ENCODE results near the gene SCYGR8. TPM values are rescaled to one million over a fixed set of nuclear protein-coding genes. Genes with fewer than 3 reads are reported as not detected.

SCYGR8 gene
- total RNA-seq (not detected in 2 replicates), polyA plus RNA-seq (not detected in 2 replicates), polyA minus RNA-seq (not detected in 2 replicates)
- total RNA-seq (2013): not detected

DNA sequence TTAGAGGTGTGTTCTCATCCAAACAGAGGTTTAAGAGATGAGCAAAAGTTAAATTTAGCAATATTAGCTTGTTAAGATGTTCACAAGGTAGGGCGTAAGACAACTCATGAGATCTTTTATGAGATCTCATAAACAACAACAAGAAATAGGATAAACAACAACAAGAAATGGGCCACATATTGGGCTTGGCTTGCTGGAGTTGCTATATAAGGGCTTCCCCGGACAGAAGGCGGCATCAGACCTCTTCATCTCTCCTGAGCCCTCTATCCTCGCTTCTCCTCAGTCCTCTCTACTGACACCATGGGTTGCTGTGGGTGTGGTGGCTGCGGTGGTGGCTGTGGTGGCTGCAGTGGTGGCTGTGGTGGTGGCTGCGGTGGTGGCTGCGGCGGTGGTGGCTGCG, at the start of gene SCYGR8:
Gene SCYGR8, plus strand, starts transcription at position 301 of the 400 bp plus-strand sequence. Its CDS starts 0 bp downstream, at position 301.
- ChIA-PET CTCF (no interaction called here), POLR2A (no interaction called here)
- Histone ChIP-seq H3K79me2 (ENCODE audit: control insufficient read depth, insufficient read depth, low read length) (no peaks in the 10 kb centered on the region), H3K9me3 (ENCODE audit: control extremely low read depth in 1 of 3, control insufficient read depth in 2 of 3, insufficient read depth in 1 of 3, low read length in 2 of 3) (no peaks in the 10 kb centered on the region), H3K4me2 (replicated peaks; ENCODE audit: low read depth, low read length, poor library complexity, severe bottlenecking) (no peak within 1 kb of the TSS), H4K20me1 (ENCODE audit: control insufficient read depth, insufficient read depth, low read length, poor library complexity, severe bottlenecking) (no peaks in the 10 kb centered on the region), H3K9ac (ENCODE audit: low read length) (no peak within 1 kb of the TSS), H3K4me1 (ENCODE audit: control insufficient read depth in 2 of 2, insufficient read depth in 2 of 2, low read length in 2 of 2) (no peaks in the 10 kb centered on the region), H3K27ac (ENCODE audit: low read length in 2 of 2) (no peak within 1 kb of the TSS), H3K36me3 (replicated peaks in 1 of 2; ENCODE audit: control extremely low read depth in 1 of 2, control insufficient read depth in 1 of 2, extremely low read depth in 1 of 2, insufficient read depth in 2 of 2, low read length in 1 of 2) (no peaks in the 10 kb centered on the region), H3K27me3 (replicated peaks in 1 of 4; ENCODE audit: control extremely low read depth in 1 of 4, control insufficient read depth in 3 of 4, insufficient read depth in 4 of 4, low read length in 3 of 4) (peaks cover 0 to 5% (median 0%) of the 10 kb centered on the region in 4 experiments), H3K4me3 (ENCODE audit: control extremely low read depth in 1 of 5, extremely low read depth in 1 of 5, insufficient read depth in 1 of 5, low read depth in 2 of 5, low read length in 4 of 5) (no peak within 1 kb of the TSS), H2AFZ (ENCODE audit: insufficient read depth, low read depth, low read length, poor library complexity, severe bottlenecking) (no peak within 1 kb of the TSS)
- intact Hi-C loops (cut with micrococcal nuclease): no loop called here
- H3K4me1 Mint-ChIP-seq: no peaks in the 10 kb centered on the region
- no peak within 1 kb of the TSS for H3K27ac Mint-ChIP-seq
- ATAC-seq (ENCODE audit: low read depth) (no peak), DNase-seq (no peak)
- no peaks in the 10 kb centered on the region for H3K9me3 Mint-ChIP-seq (ENCODE audit: insufficient read depth)
- TF ChIP-seq EZH2 (IDR thresholded peaks at IDR 0.05; ENCODE audit: borderline replicate concordance, insufficient read depth, low read depth, low read length, poor library complexity, severe bottlenecking): no peak
- TF ChIP-seq, protein P1, sequence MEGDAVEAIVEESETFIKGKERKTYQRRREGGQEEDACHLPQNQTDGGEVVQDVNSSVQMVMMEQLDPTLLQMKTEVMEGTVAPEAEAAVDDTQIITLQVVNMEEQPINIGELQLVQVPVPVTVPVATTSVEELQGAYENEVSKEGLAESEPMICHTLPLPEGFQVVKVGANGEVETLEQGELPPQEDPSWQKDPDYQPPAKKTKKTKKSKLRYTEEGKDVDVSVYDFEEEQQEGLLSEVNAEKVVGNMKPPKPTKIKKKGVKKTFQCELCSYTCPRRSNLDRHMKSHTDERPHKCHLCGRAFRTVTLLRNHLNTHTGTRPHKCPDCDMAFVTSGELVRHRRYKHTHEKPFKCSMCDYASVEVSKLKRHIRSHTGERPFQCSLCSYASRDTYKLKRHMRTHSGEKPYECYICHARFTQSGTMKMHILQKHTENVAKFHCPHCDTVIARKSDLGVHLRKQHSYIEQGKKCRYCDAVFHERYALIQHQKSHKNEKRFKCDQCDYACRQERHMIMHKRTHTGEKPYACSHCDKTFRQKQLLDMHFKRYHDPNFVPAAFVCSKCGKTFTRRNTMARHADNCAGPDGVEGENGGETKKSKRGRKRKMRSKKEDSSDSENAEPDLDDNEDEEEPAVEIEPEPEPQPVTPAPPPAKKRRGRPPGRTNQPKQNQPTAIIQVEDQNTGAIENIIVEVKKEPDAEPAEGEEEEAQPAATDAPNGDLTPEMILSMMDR (IDR thresholded peaks at IDR 0.05): no peak
- WGBS (ENCODE audit: insufficient coverage): no CpG with 5 or more reads among the region's 9 CpGs
- no peak within 1 kb of the TSS for H3K4me3 Mint-ChIP-seq
- peaks cover 8% of the 10 kb centered on the region for H3K27me3 Mint-ChIP-seq

DNA sequence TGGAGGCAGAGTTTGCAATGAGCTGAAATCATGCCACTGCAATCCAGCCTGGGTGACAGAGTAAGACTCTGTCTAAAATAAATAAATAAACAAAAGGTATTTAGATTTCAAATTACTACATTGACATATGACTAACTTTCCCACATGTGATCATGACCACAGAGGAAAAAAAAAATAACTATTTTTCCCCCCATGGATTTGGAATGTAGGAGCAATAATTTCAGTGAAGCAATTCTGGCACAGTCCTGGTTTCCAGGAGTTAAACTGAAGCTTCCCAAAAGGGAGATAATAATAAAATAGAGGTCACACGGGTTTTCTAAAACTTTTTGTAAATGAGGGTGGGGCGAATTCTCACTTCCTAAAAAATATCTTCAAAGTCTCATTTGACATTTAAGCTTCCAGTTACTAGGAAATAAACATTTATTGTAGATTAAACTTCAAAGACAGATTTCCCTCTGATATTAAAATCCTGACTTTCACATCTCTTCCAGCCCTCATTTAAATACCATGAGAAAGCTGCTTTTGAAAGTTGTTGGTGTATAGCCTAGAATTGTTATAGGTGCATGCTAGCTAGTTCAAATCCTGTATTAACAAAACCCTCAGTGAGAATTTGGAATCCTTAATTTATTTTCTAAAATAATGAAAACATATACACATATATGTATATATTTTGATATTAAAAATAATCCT, 48.6 kb upstream of the SCYGR8 start:
- Histone ChIP-seq H3K4me3 (ENCODE audit: control extremely low read depth in 1 of 5, extremely low read depth in 1 of 5, insufficient read depth in 1 of 5, low read depth in 2 of 5, low read length in 4 of 5) (no peak overlapping the region), H3K27me3 (replicated peaks in 1 of 4; ENCODE audit: control extremely low read depth in 1 of 4, control insufficient read depth in 3 of 4, insufficient read depth in 4 of 4, low read length in 3 of 4) (no peaks in the 10 kb centered on the region), H3K4me2 (replicated peaks; ENCODE audit: low read depth, low read length, poor library complexity, severe bottlenecking) (no peak overlapping the region), H3K4me1 (ENCODE audit: control insufficient read depth in 2 of 2, insufficient read depth in 2 of 2, low read length in 2 of 2) (no peaks in the 10 kb centered on the region), H3K79me2 (ENCODE audit: control insufficient read depth, insufficient read depth, low read length) (no peaks in the 10 kb centered on the region), H3K9ac (ENCODE audit: low read length) (no peak overlapping the region), H4K20me1 (ENCODE audit: control insufficient read depth, insufficient read depth, low read length, poor library complexity, severe bottlenecking) (no peaks in the 10 kb centered on the region), H3K36me3 (replicated peaks in 1 of 2; ENCODE audit: control extremely low read depth in 1 of 2, control insufficient read depth in 1 of 2, extremely low read depth in 1 of 2, insufficient read depth in 2 of 2, low read length in 1 of 2) (no peaks in the 10 kb centered on the region), H3K9me3 (ENCODE audit: control extremely low read depth in 1 of 3, control insufficient read depth in 2 of 3, insufficient read depth in 1 of 3, low read length in 2 of 3) (peaks cover 0 to 3% (median 0%) of the 10 kb centered on the region in 3 donors), H3K27ac (ENCODE audit: low read length in 2 of 2) (no peak overlapping the region), H2AFZ (ENCODE audit: insufficient read depth, low read depth, low read length, poor library complexity, severe bottlenecking) (no peak overlapping the region)
- POLR2A ChIA-PET: no interaction called here
- no peak overlapping the region for H3K27ac Mint-ChIP-seq
- H3K4me1 Mint-ChIP-seq: peaks cover 4% of the 10 kb centered on the region
- DNase-seq (no peak), ATAC-seq (ENCODE audit: low read depth) (no peak)
- no CpG with 5 or more reads among the region's 2 CpGs for WGBS (ENCODE audit: insufficient coverage)
- intact Hi-C loops (cut with micrococcal nuclease): no loop called here
- H3K9me3 Mint-ChIP-seq (ENCODE audit: insufficient read depth): no peaks in the 10 kb centered on the region
- H3K27me3 Mint-ChIP-seq: peaks cover 19% of the 10 kb centered on the region
- H3K4me3 Mint-ChIP-seq: no peak overlapping the region
- TF ChIP-seq, protein P1 (IDR thresholded peaks at IDR 0.05): no peak
- TF ChIP-seq EZH2 (IDR thresholded peaks at IDR 0.05; ENCODE audit: borderline replicate concordance, insufficient read depth, low read depth, low read length, poor library complexity, severe bottlenecking): no peak
- CTCF ChIA-PET: interaction anchor here (0.6 kb wide), 1 partner anchor 200 kb away, joined by 4 read pairs; no protein-coding TSS in a partner anchor

All from B cell (primary cell).